GM19463 (cell line): ENCODE results near the gene MBOAT1.
"Not testable (repeated sequence)": the region's sequence is repeated elsewhere in the genome, so short reads cannot be mapped to it uniquely, and the experiment has no call there.

ENCODE experiments used
- ATAC-seq: cut with Tn5 transposase; IDR thresholded peaks from one replicate; pipeline ENCODE4 v1.9.1; 2021; ENCODE audit warnings: mild to moderate bottlenecking, moderate library complexity; ENCODE audit not compliant: unreplicated experiment

MBOAT1 gene

GRCh38 chr6:20173833-20174792 is 38.2 kb downstream of the MBOAT1 start:
- ATAC-seq: peak; percentile 64

DNA sequence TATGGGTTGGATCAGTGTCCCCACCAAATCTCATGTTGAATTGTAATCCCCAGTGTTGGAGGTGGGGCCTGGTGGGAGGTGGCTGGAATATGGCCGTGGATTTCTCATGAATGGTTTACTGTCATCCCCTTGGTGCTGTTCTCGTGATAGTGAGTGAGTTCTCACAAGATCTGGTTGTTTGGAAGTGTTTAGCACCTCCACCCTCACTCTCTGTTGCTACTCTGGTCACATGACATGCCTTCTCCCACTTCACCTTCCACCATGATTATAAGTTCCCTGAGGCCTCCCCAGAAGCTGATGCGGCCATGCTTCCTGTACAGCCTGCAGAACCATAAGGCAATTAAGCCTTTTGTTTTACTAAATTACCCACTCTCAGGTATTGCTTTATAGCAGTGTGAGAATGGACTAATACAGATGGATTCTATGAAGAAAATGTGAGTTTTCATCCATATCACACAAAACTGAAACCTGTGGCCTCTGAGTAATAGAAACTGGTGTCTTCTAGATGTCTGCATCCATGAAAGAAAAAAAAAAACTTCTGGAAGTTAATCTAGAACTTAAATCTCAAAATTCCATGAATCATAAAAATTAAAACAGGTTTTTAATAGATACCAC is 39.3 kb downstream of the MBOAT1 start:
- ATAC-seq: no peak

GRCh38 chr6:20170455-20171148 is 41.7 kb downstream of the MBOAT1 start:
- no peak for ATAC-seq

- ATAC-seq: no peak
Measured at GRCh38 chr6:20169786-20170185, 42.5 kb downstream of the MBOAT1 start.

GRCh38 chr6:20169119-20169557 is 43.1 kb downstream of the MBOAT1 start:
- no peak for ATAC-seq

GRCh38 chr6:20168690-20169089 is 43.6 kb downstream of the MBOAT1 start:
- no peak for ATAC-seq

DNA sequence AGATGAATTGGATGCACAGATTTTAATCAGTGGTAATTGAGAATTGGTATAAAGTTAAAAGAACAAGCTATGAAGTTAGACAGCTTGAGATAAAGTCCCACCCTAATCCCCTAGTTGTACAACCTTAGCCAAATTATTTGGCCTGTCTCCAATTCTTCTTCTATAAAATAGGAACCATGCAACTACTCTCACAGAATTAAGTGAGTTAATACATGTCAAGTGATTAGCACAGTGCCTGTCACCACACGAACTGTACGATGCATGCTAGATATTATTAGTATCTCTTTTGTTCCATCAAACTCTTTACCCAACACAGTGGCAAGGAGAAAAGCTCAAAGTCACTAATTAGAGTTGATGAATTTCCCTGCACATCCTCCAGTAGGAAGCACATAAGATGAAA is 44.7 kb downstream of the MBOAT1 start:
- no peak for ATAC-seq

GRCh38 chr6:20166210-20166609 is 46.1 kb downstream of the MBOAT1 start:
- ATAC-seq: no peak

DNA sequence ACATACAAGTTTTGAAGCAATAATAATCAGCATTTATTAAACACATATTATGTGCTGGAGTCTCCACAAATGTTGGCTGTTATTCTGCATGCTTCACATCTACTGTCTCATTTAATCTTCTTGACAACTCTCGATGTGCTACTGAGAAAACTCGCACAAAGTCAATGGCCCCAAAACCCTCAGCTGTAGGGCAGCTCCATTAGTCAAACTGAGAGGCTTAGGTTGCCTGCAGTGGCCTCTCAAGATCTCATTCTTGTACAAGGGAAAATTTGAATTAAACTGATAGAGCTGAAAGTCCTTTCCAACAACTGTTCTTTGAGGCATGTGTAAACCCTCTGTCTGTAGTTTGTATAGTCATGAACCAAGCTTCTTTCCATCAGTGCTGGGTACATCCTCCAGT is 49.8 kb downstream of the MBOAT1 start:
- ATAC-seq: no peak

DNA sequence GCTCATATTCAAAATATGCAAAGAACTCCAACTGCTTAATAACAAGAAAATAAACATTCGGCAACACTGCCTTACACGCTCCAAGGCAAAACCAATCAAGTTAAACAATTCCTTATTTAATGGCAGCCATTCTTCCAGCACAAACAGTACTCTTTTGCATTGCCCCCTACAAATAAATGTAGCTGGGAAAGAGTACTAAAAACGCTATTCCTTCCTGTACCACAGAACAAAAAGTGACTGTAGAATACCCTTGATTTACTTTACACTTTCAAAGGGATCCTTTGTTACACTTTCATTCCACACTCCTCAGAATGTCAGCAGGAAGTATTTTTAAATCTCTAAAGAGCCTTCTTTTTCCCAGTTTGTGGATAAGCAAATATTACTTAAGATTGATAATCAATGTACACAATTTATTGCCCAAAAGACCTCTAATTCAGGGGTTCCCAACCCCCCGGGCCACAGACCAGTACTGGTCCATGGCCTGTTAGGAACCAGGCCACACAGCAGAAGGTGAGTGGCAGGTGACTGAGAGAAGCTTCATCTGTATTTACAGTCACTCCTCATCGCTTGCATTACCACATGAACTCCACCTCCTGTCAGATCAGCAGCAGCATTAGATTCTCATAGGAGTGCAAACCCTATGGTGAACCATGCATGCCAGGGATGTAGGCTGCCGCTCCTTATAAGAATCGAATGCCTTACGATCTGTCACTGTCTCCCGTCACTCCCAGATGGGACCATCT is 51.6 kb downstream of the MBOAT1 start:
- ATAC-seq: no peak

DNA sequence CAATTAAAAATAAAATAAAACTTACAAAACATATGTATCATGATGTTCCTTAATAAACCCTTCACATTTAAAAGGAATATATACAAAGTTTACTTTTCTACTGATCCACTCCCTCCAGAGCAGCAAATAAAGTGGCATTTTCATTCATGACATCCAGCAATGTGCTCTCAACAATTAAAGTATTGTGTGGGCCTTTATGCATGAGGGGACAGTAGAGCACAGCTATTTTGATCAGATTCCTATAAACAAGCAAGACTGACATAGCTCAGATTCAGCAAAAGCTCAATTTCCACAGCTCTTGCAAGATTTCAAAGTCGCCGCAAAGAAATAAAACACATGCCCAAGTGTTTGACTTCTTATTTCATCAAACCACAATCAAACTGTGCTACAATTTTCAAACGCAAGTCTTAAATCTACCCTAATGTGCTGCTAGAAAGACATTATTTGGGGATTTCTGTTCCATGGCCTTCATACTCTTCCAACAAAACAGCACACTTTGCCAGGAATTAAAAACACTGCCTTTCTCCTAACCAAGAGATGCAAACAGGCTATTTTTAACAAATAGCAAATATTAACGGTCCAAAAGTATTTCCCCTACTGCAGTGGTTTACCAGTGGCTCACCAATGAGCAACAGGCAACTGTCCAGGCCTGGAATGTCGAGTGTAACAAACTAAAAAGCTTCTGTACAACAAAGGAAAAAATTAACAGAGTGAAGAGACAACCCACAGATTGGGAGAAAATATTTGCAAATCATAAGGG is 52.3 kb downstream of the MBOAT1 start:
- ATAC-seq: no peak

- no peak for ATAC-seq
Measured at GRCh38 chr6:20159098-20159497, 53.2 kb downstream of the MBOAT1 start.

DNA sequence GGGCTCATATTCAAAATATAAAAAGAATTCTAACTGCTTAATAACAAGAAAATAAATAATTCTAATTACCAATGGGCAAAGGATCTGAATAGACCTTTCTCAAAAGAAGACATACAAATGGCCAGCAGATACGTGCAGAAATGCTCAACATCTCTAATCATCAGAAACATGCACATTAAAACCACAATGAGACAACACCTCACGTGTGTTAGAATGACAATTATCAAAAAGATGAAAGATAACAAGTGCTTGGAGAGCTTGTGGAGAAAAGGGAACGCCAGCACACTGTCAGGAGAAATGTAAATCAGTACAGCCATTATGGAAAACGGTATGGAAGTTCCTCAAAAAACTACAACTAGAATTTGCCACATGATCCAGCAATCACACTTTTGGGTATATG is 53.6 kb downstream of the MBOAT1 start:
- no peak for ATAC-seq

DNA sequence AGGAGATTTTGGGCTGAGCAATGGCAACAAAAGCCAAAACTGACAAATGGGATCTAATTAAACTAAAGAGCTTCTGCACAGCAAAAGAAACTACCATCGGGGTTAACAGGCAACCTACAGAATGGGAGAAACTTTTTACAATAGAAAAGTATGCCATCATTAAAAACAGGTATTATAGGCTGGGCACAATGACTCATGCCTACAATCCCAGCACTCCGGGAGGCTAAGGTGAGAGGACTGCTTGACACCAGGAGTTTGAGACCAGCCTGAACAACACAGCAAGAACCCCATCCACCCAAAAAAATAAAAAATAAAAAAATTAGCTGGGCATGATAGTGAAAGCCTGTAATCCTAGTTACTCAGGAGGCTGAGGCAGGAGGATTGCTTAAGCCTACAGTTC is 55.4 kb downstream of the MBOAT1 start:
- ATAC-seq: no peak

DNA sequence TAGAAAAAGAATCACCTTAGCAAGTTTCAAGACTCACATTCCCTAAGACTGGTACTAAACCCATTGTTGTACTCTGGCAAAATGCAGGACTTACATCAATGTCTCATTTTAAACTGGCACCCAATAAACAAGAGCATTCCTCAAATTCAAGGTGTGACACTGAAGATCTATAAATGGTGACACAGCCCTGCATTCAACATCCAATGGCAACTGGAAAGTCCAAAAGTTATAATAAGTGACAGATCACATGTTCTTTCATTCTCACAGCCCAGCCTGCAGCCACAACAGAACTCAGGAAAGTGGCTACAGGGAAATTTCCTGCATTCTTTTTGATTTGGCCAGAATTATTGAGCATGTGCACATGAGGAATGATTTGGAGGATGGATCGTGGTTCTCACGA is 57.5 kb downstream of the MBOAT1 start:
- peak; percentile 55 for ATAC-seq

- no peak for ATAC-seq
Measured at GRCh38 chr6:20153194-20153593, 59.1 kb downstream of the MBOAT1 start.

- no peak for ATAC-seq
Measured at GRCh38 chr6:20148433-20148832, 63.8 kb downstream of the MBOAT1 start.

DNA sequence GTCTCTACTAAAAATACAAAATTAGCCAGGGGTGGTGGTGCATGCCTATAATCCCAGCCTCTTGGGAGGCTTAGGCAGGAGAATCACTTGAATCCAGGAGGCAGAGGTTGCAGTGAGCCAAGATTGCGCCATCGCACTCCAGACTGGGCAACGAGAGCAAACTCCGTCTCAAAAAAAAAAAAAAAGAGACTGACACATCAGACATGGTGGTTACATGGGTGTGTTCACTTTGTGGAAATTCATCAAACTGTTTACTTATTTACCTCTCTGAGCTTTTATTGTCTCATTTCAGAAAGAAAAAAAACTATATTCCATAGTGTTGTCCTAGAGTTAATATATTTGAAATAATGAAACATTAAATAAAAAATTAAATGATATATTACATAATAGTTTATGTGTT is 64.8 kb downstream of the MBOAT1 start:
- no peak for ATAC-seq

GRCh38 chr6:20146831-20147230 is 65.4 kb downstream of the MBOAT1 start:
- not testable (repeated sequence) for ATAC-seq

GRCh38 chr6:20146291-20146690 is 66.0 kb downstream of the MBOAT1 start:
- no peak for ATAC-seq
